Measurements from ENCODE around the gene FMN2.

FMN2 gene

GRCh38 chr1:240441669-240442068 is 350.0 kb downstream of the FMN2 start:
- Mint-ChIP-seq H3K36me3 (no peaks in the 10 kb centered on the region), H3K4me3 (no peak overlapping the region), H3K4me1 (no peaks in the 10 kb centered on the region), H3K9me3 (no peaks in the 10 kb centered on the region), H3K27ac (no peak overlapping the region), H3K27me3 (peaks cover 1% of the 10 kb centered on the region)

- Mint-ChIP-seq H3K27me3 (no peaks in the 10 kb centered on the region), H3K9me3 (no peaks in the 10 kb centered on the region), H3K27ac (no peak overlapping the region), H3K36me3 (no peaks in the 10 kb centered on the region), H3K4me1 (no peaks in the 10 kb centered on the region), H3K4me3 (no peak overlapping the region)
Observed at GRCh38 chr1:240445369-240445768, 353.7 kb downstream of the FMN2 start.

- Mint-ChIP-seq H3K27me3 (no peaks in the 10 kb centered on the region), H3K36me3 (no peaks in the 10 kb centered on the region), H3K4me1 (no peaks in the 10 kb centered on the region), H3K9me3 (no peaks in the 10 kb centered on the region), H3K4me3 (no peak overlapping the region), H3K27ac (no peak overlapping the region)
Observed at GRCh38 chr1:240455228-240455821, 363.6 kb downstream of the FMN2 start.

GRCh38 chr1:240457203-240457602 is 365.5 kb downstream of the FMN2 start:
- Mint-ChIP-seq H3K27me3 (no peaks in the 10 kb centered on the region), H3K4me3 (no peak overlapping the region), H3K36me3 (no peaks in the 10 kb centered on the region), H3K4me1 (no peaks in the 10 kb centered on the region), H3K27ac (no peak overlapping the region), H3K9me3 (no peaks in the 10 kb centered on the region)

GRCh38 chr1:240462277-240462676 is 370.6 kb downstream of the FMN2 start:
- peaks cover 9% of the 10 kb centered on the region for H3K4me1 Mint-ChIP-seq
- no peaks in the 10 kb centered on the region for H3K36me3 Mint-ChIP-seq
- no peak overlapping the region for H3K4me3 Mint-ChIP-seq
- no peaks in the 10 kb centered on the region for H3K9me3 Mint-ChIP-seq
- H3K27ac Mint-ChIP-seq = no peak overlapping the region
- no peaks in the 10 kb centered on the region for H3K27me3 Mint-ChIP-seq

GRCh38 chr1:240462766-240463395 is 371.2 kb downstream of the FMN2 start:
- H3K4me1 Mint-ChIP-seq = peaks cover 9% of the 10 kb centered on the region
- H3K27me3 Mint-ChIP-seq = no peaks in the 10 kb centered on the region
- H3K9me3 Mint-ChIP-seq = no peaks in the 10 kb centered on the region
- H3K27ac Mint-ChIP-seq = no peak overlapping the region
- no peaks in the 10 kb centered on the region for H3K36me3 Mint-ChIP-seq
- H3K4me3 Mint-ChIP-seq = no peak overlapping the region

GRCh38 chr1:240464099-240464498 is 372.4 kb downstream of the FMN2 start:
- no peaks in the 10 kb centered on the region for H3K36me3 Mint-ChIP-seq
- H3K9me3 Mint-ChIP-seq = no peaks in the 10 kb centered on the region
- no peak overlapping the region for H3K4me3 Mint-ChIP-seq
- H3K27me3 Mint-ChIP-seq = no peaks in the 10 kb centered on the region
- no peak overlapping the region for H3K27ac Mint-ChIP-seq
- peaks cover 9% of the 10 kb centered on the region for H3K4me1 Mint-ChIP-seq

GRCh38 chr1:240465531-240465940 is 373.9 kb downstream of the FMN2 start:
- H3K27me3 Mint-ChIP-seq = no peaks in the 10 kb centered on the region
- no peak overlapping the region for H3K27ac Mint-ChIP-seq
- H3K4me1 Mint-ChIP-seq = peaks cover 9% of the 10 kb centered on the region
- H3K36me3 Mint-ChIP-seq = no peaks in the 10 kb centered on the region
- H3K4me3 Mint-ChIP-seq = no peak overlapping the region
- no peaks in the 10 kb centered on the region for H3K9me3 Mint-ChIP-seq

GRCh38 chr1:240466509-240466908 is 374.8 kb downstream of the FMN2 start:
- no peak overlapping the region for H3K27ac Mint-ChIP-seq
- no peaks in the 10 kb centered on the region for H3K9me3 Mint-ChIP-seq
- H3K4me3 Mint-ChIP-seq = no peak overlapping the region
- no peaks in the 10 kb centered on the region for H3K27me3 Mint-ChIP-seq
- H3K4me1 Mint-ChIP-seq = peaks cover 9% of the 10 kb centered on the region
- H3K36me3 Mint-ChIP-seq = no peaks in the 10 kb centered on the region

- H3K4me1 Mint-ChIP-seq = peaks cover 9% of the 10 kb centered on the region
- peaks cover 2% of the 10 kb centered on the region for H3K27me3 Mint-ChIP-seq
- H3K36me3 Mint-ChIP-seq = no peaks in the 10 kb centered on the region
- no peak overlapping the region for H3K27ac Mint-ChIP-seq
- no peaks in the 10 kb centered on the region for H3K9me3 Mint-ChIP-seq
- no peak overlapping the region for H3K4me3 Mint-ChIP-seq
Observed at GRCh38 chr1:240467895-240468294, 376.2 kb downstream of the FMN2 start.

GRCh38 chr1:240468656-240469055 is 377.0 kb downstream of the FMN2 start:
- peaks cover 9% of the 10 kb centered on the region for H3K4me1 Mint-ChIP-seq
- H3K27ac Mint-ChIP-seq = no peak overlapping the region
- H3K4me3 Mint-ChIP-seq = no peak overlapping the region
- peaks cover 2% of the 10 kb centered on the region for H3K27me3 Mint-ChIP-seq
- H3K36me3 Mint-ChIP-seq = no peaks in the 10 kb centered on the region
- no peaks in the 10 kb centered on the region for H3K9me3 Mint-ChIP-seq

GRCh38 chr1:240474133-240474614 is 382.5 kb downstream of the FMN2 start:
- Mint-ChIP-seq H3K27me3 (peaks cover 6% of the 10 kb centered on the region), H3K4me1 (no peaks in the 10 kb centered on the region), H3K36me3 (no peaks in the 10 kb centered on the region), H3K27ac (no peak overlapping the region), H3K4me3 (no peak overlapping the region), H3K9me3 (peaks cover 5% of the 10 kb centered on the region)

- Mint-ChIP-seq H3K4me3 (no peak overlapping the region), H3K9me3 (peaks cover 5% of the 10 kb centered on the region), H3K27ac (no peak overlapping the region), H3K27me3 (peaks cover 6% of the 10 kb centered on the region), H3K36me3 (no peaks in the 10 kb centered on the region), H3K4me1 (no peaks in the 10 kb centered on the region)
Observed at GRCh38 chr1:240475832-240476231, 384.1 kb downstream of the FMN2 start.

- Mint-ChIP-seq H3K27me3 (peaks cover 4% of the 10 kb centered on the region), H3K4me3 (no peak overlapping the region), H3K27ac (no peak overlapping the region), H3K36me3 (no peaks in the 10 kb centered on the region), H3K9me3 (peaks cover 5% of the 10 kb centered on the region), H3K4me1 (no peaks in the 10 kb centered on the region)
Observed at GRCh38 chr1:240478536-240478935, 386.9 kb downstream of the FMN2 start.

GRCh38 chr1:240484804-240485443 is 393.2 kb downstream of the FMN2 start:
- H3K36me3 Mint-ChIP-seq = no peaks in the 10 kb centered on the region
- H3K4me3 Mint-ChIP-seq = no peak overlapping the region
- H3K9me3 Mint-ChIP-seq = no peaks in the 10 kb centered on the region
- H3K27me3 Mint-ChIP-seq = peaks cover 1% of the 10 kb centered on the region
- no peak overlapping the region for H3K27ac Mint-ChIP-seq
- no peaks in the 10 kb centered on the region for H3K4me1 Mint-ChIP-seq

- Mint-ChIP-seq H3K9me3 (no peaks in the 10 kb centered on the region), H3K27me3 (peaks cover 8% of the 10 kb centered on the region), H3K27ac (no peak overlapping the region), H3K4me1 (no peaks in the 10 kb centered on the region), H3K36me3 (no peaks in the 10 kb centered on the region), H3K4me3 (no peak overlapping the region)
Observed at GRCh38 chr1:240486611-240487010, 394.9 kb downstream of the FMN2 start.
